Left renal pelvis (tissue), 4 donors: ENCODE results near the gene GPER1. TPM values are rescaled to one million over a fixed set of nuclear protein-coding genes. Genes with fewer than 3 reads are reported as not detected.
"Not testable (repeated sequence)": the region's sequence is repeated elsewhere in the genome, so short reads cannot be mapped to it uniquely, and the experiment has no call there.

Experiments used
- DNase-seq, 4 donors: peaks; one replicate each; pipeline ENCODE4 v3.0.0-alpha.2; 2013; ENCODE audit warnings: low read depth in 4 of 4, low spot score in 3 of 4
- polyA plus RNA-seq, 4 donors: library from polyadenylated mRNA; unstranded; fragments of 120-200 nt; gene quantifications; one replicate each; pipeline ENCODE4 v1.2.1, GENCODE V29; 2013; ENCODE audit not compliant: insufficient read length in 4 of 4

GPER1 gene
- polyA plus RNA-seq, 4 donors, result 5.3 to 6.5 (median 5.6) TPM

- DNase-seq, result no peak
Measured at GRCh38 chr7:1066242-1066588, 21.7 kb upstream of the GPER1 start.

DNA sequence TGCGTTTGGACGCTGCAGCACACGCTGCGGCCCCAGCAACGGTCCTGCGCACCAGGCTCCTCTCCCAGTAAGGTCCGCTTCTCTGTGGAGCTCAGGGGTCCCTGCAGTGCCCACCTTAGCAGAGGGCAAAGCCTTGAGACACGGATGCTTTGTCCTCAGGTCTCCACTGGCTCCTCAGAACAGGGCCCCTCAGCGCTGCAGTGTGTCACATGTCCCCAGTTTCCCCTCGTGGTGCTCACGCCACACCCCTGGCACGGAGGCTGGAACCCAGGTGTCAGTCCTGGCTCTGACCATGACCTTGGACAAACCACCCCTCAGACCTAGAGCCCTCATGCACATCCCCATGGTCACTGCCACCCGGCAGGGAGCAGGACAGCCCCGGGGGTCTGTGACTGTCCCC lies 19.9 kb upstream of the GPER1 start:
- no peak for DNase-seq

GRCh38 chr7:1068619-1069018 lies 19.3 kb upstream of the GPER1 start:
- no peak for DNase-seq

- no peak for DNase-seq
Measured at GRCh38 chr7:1070544-1071011, 17.3 kb upstream of the GPER1 start.

- DNase-seq, result no peak
Measured at GRCh38 chr7:1071731-1072254, 16.1 kb upstream of the GPER1 start.

GRCh38 chr7:1073142-1073977 lies 14.6 kb upstream of the GPER1 start:
- no peak for DNase-seq

DNA sequence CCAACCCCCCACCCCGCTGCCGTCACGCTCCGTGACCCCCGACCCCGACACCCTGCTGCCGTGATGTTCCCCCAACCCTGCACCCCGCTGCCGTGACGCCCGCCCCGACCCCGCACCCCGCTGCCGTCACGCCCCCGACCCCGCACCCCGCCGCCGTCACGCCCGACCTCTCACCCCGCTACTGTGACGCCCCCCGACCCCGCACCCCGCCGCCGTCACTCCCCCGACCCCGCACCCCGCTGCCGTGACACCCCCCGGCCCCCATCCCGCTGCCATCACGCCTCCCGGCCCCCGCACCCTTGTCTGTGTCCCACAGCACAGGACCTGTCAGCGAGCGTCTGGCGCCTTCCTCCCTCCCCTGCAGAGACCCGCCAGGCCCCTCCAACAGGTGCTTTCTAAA lies 13.9 kb upstream of the GPER1 start:
- DNase-seq, result not testable (repeated sequence)

DNA sequence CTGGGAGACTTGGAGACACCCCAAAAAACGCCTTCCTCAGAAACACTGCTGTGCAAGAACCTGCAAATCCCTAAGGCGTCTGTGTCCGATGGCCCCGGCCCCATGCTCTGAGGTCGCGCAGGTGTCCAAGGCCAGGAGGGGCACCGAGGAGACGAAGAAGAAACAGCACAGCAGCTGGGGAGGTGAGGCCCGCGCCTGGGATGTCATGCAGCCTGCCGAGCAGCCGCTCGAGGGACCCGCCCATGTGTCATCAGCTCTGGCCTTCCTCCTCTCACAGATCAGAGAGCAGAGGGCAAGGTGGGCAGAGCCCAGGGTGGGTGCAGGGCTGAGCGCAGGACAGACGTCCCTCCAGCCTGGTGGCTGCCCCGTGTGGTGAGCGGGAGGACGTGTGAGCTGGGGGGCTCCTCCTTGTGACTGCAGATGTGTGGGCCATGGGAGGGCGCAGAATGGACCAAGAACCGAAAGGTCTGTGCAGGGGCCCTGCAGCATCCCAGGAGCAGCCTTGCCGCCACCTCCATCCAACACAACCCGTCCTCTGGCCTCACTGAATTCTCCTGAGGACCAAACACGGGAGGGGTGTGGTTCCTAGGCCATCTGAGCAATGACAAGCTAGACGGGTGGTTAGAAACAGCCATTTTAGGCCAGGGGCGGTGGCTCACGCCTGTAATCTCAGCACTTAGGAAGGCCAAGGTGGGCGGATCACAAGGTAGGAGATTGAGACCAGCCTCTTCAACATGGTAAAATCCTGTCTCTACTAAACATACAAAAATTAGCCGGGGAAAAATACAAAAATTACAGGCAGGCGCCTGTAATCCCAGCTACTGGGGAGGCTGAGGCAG lies 13.1 kb upstream of the GPER1 start:
- DNase-seq, result no peak

GRCh38 chr7:1076184-1077072 lies 11.5 kb upstream of the GPER1 start:
- no peak for DNase-seq

GRCh38 chr7:1078519-1078918 lies 9.4 kb upstream of the GPER1 start:
- no peak for DNase-seq

DNA sequence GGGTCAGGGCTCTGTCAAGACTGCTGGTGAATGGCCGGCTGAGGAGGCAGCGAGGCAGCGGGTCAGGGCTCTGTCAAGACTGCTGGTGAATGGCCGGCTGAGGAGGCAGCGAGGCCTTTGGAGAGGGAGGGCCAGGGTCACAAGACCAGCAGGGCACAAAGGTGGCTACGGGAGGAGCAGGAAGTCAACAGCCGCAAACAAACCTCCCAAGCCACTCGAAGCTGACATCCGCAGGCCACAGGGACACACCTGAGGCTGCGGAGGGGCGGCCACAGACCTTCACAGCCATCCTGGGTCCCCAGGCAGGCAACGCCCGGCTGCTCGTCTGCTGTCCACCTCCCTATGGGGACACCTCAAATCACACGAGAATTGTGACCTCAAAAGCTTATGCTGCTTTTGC lies 8.9 kb upstream of the GPER1 start:
- DNase-seq, result no peak

DNA sequence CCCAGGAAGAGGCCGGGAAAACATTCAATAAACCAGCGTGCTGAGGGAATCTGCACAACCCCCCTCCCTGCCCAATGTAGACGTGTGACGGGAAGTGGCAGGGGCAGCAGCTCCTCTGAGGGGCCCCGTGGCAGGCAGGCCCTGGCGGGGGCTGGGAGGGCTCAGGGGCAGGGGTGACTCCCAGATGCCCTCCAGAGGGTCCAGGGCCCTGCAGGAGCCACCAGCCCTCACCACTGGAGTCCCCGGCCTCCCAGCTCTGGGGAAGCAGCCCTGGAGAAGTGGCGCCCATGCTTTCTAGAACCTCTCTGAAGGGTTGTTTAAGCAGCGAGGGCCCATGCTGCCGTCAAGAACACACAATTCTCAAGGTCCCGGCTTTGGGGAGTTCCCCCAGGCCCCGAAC lies 8.4 kb upstream of the GPER1 start:
- DNase-seq, result no peak

DNA sequence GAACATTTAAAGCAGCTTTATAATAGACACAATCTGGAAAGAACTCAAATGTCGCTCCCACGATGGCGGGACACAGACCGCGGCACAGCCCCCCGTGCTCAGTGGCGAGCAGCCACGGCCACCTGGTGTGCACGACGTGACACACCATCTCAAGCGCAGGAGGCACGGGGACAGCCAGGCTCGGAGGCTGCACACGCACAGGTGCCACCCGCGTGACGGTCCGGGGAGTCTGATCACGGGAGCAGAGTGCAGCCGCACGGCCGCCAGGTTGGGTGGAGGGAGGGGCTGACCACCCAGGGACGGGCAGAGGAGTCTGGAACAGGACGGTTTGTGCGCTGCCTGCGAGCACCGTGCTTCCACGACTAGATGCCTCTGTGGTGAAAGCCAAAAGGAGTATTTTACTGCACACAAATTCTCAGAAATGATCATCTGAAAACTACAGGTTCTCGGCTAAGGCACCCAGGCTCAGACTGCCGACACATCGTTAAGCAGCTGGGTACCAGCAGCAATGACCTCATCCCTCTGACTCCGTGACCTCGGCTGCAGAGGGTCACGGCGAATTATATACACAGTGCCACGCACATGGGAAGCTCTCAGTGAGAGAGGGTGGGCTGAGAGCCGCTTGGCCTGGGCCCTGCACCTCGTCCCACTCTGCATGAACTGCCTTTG lies 7.5 kb upstream of the GPER1 start:
- no peak for DNase-seq

GRCh38 chr7:1080921-1081255 lies 7.0 kb upstream of the GPER1 start:
- DNase-seq, result no peak

GRCh38 chr7:1081336-1081735 lies 6.6 kb upstream of the GPER1 start:
- no peak for DNase-seq

DNA sequence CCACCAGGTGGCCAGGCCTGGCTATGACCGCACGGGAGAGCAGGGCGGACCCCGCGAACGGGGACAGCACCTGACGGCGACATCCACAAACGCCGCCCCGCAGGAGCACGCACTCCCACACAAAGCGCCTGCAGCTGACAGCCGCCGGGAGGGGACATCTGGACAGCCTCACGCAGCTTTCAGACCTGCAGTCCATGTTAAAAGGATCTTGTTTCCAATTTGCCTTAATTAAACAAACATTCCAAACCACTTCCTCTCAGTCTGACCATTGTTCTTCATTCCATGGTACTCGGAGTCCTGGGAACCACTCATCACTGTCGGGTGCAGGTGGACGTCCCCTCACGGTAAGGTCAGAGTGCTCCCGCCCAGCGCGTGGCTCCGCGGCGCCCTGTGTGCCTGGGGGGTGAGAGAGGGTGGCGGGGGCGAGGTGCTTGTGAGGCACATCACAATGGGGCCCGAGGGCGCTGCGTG lies 5.9 kb upstream of the GPER1 start:
- DNase-seq, result no peak

- DNase-seq, result no peak
Measured at GRCh38 chr7:1083729-1084657, 3.9 kb upstream of the GPER1 start.

GRCh38 chr7:1085266-1085665 lies 2.6 kb upstream of the GPER1 start:
- DNase-seq, result no peak

GRCh38 chr7:1085910-1086421 lies 1.9 kb upstream of the GPER1 start:
- DNase-seq, result no peak
